Measurements from ENCODE around the gene ADAM19.
"Not testable (repeated sequence)": the region's sequence is repeated elsewhere in the genome, so short reads cannot be mapped to it uniquely, and the experiment has no call there.

The ADAM19 gene

GRCh38 chr5:157455057-157455456 lies 120.5 kb downstream of the ADAM19 start:
- DNase-seq: no peak

DNA sequence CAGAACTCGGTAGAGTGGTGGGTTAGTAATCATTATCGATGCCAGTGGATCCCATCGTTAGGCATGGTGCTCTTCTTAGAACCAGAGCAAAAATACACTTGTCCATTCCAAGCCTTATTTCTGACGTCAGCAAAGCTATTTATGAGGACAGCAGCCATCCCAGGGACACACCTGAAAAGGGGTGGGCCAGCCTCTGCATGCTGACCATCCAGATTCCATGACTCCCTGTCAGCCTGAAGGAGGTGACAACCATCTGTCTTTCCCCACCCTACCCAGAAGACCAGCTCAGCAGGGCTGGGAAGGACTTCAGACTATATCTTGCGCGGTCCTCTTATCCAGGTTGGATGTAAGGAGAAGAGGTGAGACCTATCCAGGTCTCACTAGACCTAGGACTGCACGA lies 121.3 kb downstream of the ADAM19 start:
- no peak for DNase-seq

GRCh38 chr5:157451806-157452205 lies 123.8 kb downstream of the ADAM19 start:
- DNase-seq: no peak

DNA sequence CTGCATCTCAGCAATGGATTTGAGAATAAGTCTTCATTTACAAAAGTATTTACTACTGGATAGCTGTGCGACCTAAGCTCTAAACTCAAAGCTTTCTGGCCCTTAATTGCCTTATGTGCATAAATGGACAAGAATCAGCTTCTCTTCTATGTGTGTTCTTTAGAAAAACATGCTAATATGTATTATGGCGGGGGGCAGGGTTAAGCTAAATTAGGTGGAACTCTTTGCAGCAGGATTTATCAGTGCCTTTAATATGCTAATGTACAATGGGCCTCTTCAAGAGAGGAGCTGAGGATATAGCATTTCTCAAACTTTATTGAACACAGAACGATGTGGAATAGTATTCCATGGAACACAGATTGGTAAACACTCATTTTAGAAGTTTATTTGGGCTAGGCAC lies 125.6 kb downstream of the ADAM19 start:
- DNase-seq: no peak

GRCh38 chr5:157449011-157449723 lies 126.4 kb downstream of the ADAM19 start:
- peak; percentile 18 for DNase-seq

DNA sequence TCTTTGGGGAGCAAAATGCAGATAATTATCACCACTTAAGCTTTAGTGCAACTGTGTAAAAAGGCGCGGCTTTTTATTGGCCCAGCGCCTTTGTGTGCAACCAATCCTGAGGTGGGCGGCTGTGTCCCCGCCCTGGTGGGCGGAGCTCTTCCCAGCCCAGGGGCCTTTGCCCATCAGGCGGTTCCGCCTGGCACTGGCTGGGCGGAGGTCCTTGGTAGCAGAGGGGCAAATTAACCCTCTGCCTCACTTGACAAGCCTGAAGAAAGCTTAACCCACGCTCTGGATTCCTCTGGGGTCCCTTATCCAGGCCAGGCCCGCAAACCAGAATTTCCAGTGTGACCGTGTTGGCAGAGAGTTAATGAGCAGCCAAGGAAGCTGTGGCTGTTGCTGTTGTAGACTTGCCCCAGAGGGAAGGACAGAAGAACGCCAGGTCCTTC lies 128.4 kb downstream of the ADAM19 start:
- DNase-seq: no peak

DNA sequence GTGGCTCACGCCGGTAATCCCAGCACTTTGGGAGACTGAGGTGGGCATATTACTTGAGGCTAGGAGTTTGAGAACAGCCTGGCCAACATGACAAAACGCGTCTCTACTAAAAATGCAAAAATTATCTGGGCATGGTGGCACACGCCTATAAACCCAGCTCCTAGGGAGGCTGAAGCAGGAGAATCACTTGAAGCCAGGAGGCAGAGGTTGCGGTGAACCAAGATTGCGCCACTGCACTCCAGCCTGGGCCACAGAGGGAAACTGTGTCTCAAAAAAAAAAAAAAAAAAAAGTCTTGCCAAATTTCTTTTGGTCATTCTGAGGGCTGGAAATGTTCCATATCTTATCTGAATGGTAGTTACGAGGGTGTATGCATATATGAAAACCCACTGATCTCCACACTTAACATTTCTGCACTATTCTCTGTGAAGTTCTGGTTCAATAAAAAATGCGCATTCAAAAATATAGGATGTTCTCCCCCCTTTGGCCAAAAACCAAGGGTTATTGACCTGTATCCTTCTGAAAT lies 129.1 kb downstream of the ADAM19 start:
- DNase-seq: no peak

DNA sequence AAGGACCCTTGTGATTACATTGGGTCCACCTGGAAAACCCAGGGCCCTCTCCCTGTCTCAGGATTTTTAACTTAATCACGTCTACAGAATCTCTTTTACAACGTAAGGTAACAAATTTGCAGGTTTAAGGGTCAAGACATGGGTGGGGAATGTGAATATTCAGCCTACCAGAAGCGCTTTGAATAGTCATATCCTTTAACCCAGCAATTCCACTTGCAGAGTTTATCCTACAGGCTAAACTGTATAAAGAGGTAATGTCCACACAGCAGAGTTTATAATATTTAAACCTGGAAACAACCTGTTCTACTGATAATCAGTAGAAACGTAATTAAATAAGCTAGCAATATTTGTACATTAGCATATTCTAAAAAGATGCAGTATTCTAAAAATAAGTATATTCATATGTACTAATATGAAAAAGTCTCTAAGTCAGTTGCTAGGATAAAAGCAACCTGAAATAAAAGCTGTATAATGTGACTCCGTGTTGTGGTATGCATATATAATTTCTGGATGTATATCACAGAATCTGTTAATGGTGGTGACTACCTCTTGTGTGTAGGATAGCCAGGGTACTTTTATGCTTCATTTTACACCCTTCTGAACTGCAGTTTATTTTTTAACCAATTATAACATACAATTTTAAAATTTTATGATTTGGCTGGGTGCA lies 129.7 kb downstream of the ADAM19 start:
- DNase-seq: no peak

DNA sequence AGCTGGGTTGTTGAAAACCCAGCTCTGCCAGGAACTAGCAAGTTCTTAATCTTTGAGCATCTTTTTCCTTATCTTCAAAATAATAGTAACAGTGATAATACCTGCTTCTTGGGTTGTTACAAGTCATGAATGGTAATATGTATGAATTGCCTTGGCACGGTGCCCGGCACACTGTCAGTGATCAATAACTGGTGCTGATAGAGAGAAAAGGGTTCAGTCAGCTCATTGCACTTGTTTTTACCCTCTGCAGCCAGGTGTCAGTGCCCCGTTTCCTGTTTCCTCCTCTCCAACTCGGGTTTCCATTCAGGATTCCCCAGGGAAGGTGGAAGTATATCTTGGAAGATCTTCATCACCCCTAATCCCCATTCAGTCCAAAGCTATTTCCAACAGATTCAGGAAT lies 131.4 kb downstream of the ADAM19 start:
- DNase-seq: no peak

- DNase-seq: no peak
These were observed 132.5 kb downstream of the ADAM19 start for GRCh38 chr5:157443041-157443549.

- no peak for DNase-seq
These were observed 141.5 kb downstream of the ADAM19 start for GRCh38 chr5:157434096-157434495.

- DNase-seq: no peak
These were observed 143.9 kb downstream of the ADAM19 start for GRCh38 chr5:157431544-157432200.

- DNase-seq: not testable (repeated sequence)
These were observed 145.7 kb downstream of the ADAM19 start for GRCh38 chr5:157429920-157430319.
